Measurements from ENCODE around the gene CBX6.

The CBX6 gene

DNA sequence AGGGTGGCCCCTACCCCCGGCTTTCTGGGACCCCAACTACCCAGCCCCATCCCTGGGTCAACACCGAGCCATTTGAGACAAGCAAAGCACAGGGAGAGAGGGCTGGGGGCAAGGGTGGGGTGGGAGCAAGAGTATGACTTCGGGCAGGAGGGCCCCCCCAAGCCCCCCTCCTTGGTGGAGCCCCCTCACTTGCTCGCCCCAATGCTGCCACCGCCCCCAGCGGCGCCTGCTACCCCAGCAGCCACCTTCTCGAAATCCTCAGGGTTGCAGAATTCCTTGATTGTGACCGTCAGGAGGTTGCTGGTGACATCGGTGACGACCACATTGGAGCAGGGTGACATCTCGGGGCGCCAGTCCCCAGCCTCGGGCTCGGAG, 6.0 kb downstream of the CBX6 start:
- no peak overlapping the region for H3K27ac ChIP-seq
- peaks cover 9% of the 10 kb centered on the region for H3K36me3 ChIP-seq (replicated peaks)
- no peak for TF ChIP-seq CTCF (IDR thresholded peaks at IDR 0.05; ENCODE audit: low read depth, low read length, missing control alignments)
- no peak overlapping the region for H3K4me3 ChIP-seq (ENCODE audit: low read depth, low read length)
- in situ Hi-C loops (cut with HindIII; ENCODE audit: low pct_ligation_motif_present, low sequenced_read_pairs): no loop called here
- DNase-seq: no peak
- H3K27me3 ChIP-seq (replicated peaks): no peaks in the 10 kb centered on the region

GRCh38 chr22:38865201-38866023, 6.6 kb downstream of the CBX6 start:
- no peak for TF ChIP-seq CTCF (IDR thresholded peaks at IDR 0.05; ENCODE audit: low read depth, low read length, missing control alignments)
- Histone ChIP-seq H3K36me3 (replicated peaks) (peaks cover 9% of the 10 kb centered on the region), H3K27ac (no peak overlapping the region), H3K4me3 (ENCODE audit: low read depth, low read length) (no peak overlapping the region), H3K27me3 (replicated peaks) (no peaks in the 10 kb centered on the region)
- in situ Hi-C loops (cut with HindIII; ENCODE audit: low pct_ligation_motif_present, low sequenced_read_pairs): no loop called here
- no peak for DNase-seq

DNA sequence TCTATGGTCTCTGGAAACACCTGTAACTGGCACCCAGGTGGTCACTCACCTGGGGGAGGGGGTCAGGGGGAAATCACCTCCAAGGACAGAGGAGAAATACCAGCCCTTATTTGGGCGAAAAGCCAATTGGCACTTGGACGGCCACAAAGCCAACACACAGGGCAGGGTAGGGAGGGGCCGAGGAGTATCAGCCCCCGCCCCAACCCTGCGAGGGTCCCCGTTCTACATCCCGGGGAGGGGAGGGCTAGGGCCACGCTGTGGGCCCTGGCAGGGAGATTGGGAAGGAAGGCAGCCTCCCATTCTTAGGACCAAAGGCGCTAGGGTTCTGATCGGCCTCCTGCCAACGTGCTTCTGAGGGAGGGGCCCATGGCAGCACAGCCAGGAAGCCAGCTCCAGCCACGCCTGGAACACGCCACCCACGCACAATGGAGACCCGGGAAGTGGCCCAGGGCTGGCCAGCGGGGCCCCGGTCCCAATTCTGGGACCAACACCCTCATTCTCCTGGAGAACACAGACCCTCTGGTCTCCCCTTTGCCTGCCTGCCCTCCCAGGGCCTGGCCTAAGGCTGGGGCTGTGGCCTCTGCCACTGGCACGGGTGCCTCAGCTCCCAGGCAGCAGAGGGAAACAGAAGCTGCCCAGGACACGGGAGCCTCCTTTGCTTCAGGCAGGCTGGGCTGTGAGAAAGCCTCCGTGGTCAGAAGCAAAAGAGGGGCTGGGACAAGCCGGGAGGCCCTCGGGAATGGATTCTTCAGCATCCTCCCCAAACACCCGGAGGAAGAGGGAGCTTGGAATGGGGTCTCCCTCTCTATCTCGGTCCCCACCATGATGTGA, 7.4 kb downstream of the CBX6 start:
- no peak overlapping the region for H3K27ac ChIP-seq
- peaks cover 6% of the 10 kb centered on the region for H3K36me3 ChIP-seq (replicated peaks)
- in situ Hi-C loops (cut with HindIII; ENCODE audit: low pct_ligation_motif_present, low sequenced_read_pairs): no loop called here
- no peaks in the 10 kb centered on the region for H3K27me3 ChIP-seq (replicated peaks)
- no peak for DNase-seq
- no peak overlapping the region for H3K4me3 ChIP-seq (ENCODE audit: low read depth, low read length)
- TF ChIP-seq CTCF (IDR thresholded peaks at IDR 0.05; ENCODE audit: low read depth, low read length, missing control alignments): no peak

DNA sequence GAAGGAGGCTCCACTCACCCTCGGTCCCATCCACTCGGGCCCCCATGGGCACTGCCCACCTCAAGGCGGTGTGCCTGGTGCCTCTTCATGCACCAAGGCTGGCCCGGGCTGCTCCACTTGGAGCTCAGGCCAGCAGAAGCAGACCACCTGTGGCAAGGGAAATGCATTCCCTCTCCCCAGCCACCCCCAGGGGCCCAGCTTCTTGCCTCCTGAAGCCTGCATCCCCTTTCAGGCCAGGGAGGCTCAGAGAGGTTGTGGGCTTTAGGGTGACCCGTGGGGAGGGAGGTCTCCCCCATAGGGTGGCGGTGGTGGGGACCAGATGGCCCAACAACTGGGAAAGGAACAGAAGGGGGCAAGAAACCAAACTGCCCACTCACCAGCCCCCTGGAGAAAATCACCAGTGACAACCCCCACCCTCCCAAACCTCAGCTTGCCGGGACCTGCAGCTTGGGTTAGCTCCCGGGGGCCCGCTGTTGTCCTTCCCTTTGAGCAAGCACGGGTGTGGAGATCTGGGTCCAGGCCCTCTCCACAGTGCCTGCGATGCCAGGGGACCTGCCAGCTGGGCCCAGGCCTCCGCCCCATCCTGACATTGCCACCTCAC, 8.4 kb downstream of the CBX6 start:
- H3K27ac ChIP-seq: no peak overlapping the region
- H3K36me3 ChIP-seq (replicated peaks): peaks cover 5% of the 10 kb centered on the region
- in situ Hi-C loops (cut with HindIII; ENCODE audit: low pct_ligation_motif_present, low sequenced_read_pairs): no loop called here
- H3K4me3 ChIP-seq (ENCODE audit: low read depth, low read length): no peak overlapping the region
- no peak for TF ChIP-seq CTCF (IDR thresholded peaks at IDR 0.05; ENCODE audit: low read depth, low read length, missing control alignments)
- H3K27me3 ChIP-seq (replicated peaks): no peaks in the 10 kb centered on the region
- DNase-seq: no peak

GRCh38 chr22:38862375-38863329, 9.4 kb downstream of the CBX6 start:
- Histone ChIP-seq H3K36me3 (replicated peaks) (peaks cover 5% of the 10 kb centered on the region), H3K4me3 (ENCODE audit: low read depth, low read length) (no peak overlapping the region), H3K27me3 (replicated peaks) (no peaks in the 10 kb centered on the region), H3K27ac (no peak overlapping the region)
- in situ Hi-C loops (cut with HindIII; ENCODE audit: low pct_ligation_motif_present, low sequenced_read_pairs): no loop called here
- no peak for DNase-seq
- TF ChIP-seq CTCF (IDR thresholded peaks at IDR 0.05; ENCODE audit: low read depth, low read length, missing control alignments): no peak

All from brain microvascular endothelial cell (primary cell).